ENCODE results near the gene GMDS. TPM values are rescaled to one million over a fixed set of nuclear protein-coding genes. Genes with fewer than 3 reads are reported as not detected.
A peak's percentile ranks its signal among the peaks of the same experiment; 100 is the strongest.

The GMDS gene
- total and polyA plus RNA-seq, 2 experiments from 2014 or later: 30.1 to 36.5 TPM

DNA sequence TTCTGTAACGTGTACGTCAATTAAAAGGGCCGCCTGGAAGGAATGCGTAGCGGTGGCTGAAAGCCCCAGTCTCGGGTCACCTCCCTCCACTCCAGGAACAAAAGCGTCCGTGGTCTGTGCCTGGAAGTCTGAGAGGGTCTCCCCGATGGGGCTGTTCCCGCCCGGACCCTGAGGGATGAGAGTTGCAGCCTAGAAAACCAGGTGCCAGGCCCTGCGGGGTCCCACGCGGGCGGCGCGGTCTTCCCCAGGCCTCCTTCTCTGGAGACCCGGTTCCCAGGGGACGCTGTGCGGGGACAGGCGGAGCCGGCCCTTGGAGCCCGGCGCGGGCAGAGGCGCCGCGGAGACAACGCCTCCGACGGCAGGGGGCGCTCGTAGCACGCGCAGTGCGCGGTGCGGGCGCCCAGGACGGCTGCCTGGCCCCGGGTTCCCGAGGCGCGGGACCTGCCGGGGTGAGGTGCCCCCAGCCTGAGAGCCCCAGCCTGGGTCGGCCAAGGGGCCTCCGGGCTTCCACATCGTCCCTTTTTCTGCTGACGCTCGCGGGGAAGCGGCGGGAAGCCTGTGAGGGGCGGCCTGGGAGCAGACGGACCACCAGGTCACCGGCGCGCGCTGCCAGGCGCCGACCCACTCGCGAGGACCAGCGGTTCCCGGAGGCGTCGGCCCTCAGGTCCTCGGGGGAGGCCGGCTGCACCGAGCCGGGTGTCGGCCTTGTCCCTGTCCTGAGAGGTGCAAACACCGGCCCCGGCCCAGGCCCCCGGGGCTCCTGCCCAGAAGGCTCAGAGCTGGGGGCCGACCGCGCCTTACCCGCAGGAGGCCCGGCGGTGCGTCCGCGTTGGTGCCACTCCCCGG, 641.0 kb downstream of the GMDS start:
- Histone ChIP-seq H3F3A (replicated peaks; ENCODE audit: low read depth) (peaks cover 7% of the 10 kb centered on the region; the same call in 1 of the 2 replicates), H3K36me3 (ENCODE audit: insufficient read depth) (no peaks in the 10 kb centered on the region), H3K27ac (ENCODE audit: low read depth) (no peak overlapping the region), H2AFZ (peak overlapping the region; percentile 96; the same call in 1 of the 2 replicates), H4K20me1 (replicated peaks; ENCODE audit: insufficient read depth) (peaks cover 4% of the 10 kb centered on the region; the same call in 1 of the 2 replicates), H3K27me3 (ENCODE audit: insufficient read depth) (peaks cover 77% of the 10 kb centered on the region), H3K4me1 (ENCODE audit: insufficient read depth) (peaks cover 26% of the 10 kb centered on the region), H3K9me2 (ENCODE audit: insufficient read depth) (no peaks in the 10 kb centered on the region), H3K4me3 (peak overlapping the region; percentile 53), H3K79me2 (replicated peaks; ENCODE audit: insufficient read depth) (no peaks in the 10 kb centered on the region), H3K4me2 (peak overlapping the region; percentile 83)
- Mint-ChIP-seq H3K9me3 (peaks cover 2% of the 10 kb centered on the region; the same call in 1 of the 3 replicates), H3K4me3 (peak overlapping the region; percentile 53; the same call in 2 of the 3 replicates), H3K36me3 (ENCODE audit: low read depth) (no peaks in the 10 kb centered on the region; the same call in 2 of the 3 replicates), H3K27me3 (ENCODE audit: insufficient read depth, low read depth, poor library complexity) (peaks cover 89% of the 10 kb centered on the region), H3K27ac (no peak overlapping the region), H3K4me1 (peaks cover 37% of the 10 kb centered on the region)
- no peak for TF ChIP-seq EZH2phosphoT487 (IDR thresholded peaks at IDR 0.05; ENCODE audit: unreplicated experiment)
- no peak for TF ChIP-seq JUNB (IDR thresholded peaks at IDR 0.05; ENCODE audit: unreplicated experiment)
- no peak for TF ChIP-seq STAT1 (IDR thresholded peaks at IDR 0.05; ENCODE audit: unreplicated experiment)
- no peak for TF ChIP-seq ZNF331 (CRISPR knock-in tag; IDR thresholded peaks at IDR 0.05; ENCODE audit: low read depth)
- no peak for TF ChIP-seq ZNF114 (CRISPR knock-in tag; IDR thresholded peaks at IDR 0.05)
- TF ChIP-seq CREB1 (CRISPR knock-in tag; IDR thresholded peaks at IDR 0.05; ENCODE audit: low read depth): no peak; the same call in 1 of the 2 replicates
- TF ChIP-seq, protein P1, sequence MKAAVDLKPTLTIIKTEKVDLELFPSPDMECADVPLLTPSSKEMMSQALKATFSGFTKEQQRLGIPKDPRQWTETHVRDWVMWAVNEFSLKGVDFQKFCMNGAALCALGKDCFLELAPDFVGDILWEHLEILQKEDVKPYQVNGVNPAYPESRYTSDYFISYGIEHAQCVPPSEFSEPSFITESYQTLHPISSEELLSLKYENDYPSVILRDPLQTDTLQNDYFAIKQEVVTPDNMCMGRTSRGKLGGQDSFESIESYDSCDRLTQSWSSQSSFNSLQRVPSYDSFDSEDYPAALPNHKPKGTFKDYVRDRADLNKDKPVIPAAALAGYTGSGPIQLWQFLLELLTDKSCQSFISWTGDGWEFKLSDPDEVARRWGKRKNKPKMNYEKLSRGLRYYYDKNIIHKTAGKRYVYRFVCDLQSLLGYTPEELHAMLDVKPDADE (IDR thresholded peaks at IDR 0.05): no peak
- TF ChIP-seq NANOG (IDR thresholded peaks at IDR 0.05; ENCODE audit: borderline replicate concordance): no peak
- TF ChIP-seq CTCF (conservative IDR thresholded peaks at IDR 0.05; ENCODE audit: low read depth in 2 of 2): peak; percentile 65 to 86
- TF ChIP-seq, protein P2, sequence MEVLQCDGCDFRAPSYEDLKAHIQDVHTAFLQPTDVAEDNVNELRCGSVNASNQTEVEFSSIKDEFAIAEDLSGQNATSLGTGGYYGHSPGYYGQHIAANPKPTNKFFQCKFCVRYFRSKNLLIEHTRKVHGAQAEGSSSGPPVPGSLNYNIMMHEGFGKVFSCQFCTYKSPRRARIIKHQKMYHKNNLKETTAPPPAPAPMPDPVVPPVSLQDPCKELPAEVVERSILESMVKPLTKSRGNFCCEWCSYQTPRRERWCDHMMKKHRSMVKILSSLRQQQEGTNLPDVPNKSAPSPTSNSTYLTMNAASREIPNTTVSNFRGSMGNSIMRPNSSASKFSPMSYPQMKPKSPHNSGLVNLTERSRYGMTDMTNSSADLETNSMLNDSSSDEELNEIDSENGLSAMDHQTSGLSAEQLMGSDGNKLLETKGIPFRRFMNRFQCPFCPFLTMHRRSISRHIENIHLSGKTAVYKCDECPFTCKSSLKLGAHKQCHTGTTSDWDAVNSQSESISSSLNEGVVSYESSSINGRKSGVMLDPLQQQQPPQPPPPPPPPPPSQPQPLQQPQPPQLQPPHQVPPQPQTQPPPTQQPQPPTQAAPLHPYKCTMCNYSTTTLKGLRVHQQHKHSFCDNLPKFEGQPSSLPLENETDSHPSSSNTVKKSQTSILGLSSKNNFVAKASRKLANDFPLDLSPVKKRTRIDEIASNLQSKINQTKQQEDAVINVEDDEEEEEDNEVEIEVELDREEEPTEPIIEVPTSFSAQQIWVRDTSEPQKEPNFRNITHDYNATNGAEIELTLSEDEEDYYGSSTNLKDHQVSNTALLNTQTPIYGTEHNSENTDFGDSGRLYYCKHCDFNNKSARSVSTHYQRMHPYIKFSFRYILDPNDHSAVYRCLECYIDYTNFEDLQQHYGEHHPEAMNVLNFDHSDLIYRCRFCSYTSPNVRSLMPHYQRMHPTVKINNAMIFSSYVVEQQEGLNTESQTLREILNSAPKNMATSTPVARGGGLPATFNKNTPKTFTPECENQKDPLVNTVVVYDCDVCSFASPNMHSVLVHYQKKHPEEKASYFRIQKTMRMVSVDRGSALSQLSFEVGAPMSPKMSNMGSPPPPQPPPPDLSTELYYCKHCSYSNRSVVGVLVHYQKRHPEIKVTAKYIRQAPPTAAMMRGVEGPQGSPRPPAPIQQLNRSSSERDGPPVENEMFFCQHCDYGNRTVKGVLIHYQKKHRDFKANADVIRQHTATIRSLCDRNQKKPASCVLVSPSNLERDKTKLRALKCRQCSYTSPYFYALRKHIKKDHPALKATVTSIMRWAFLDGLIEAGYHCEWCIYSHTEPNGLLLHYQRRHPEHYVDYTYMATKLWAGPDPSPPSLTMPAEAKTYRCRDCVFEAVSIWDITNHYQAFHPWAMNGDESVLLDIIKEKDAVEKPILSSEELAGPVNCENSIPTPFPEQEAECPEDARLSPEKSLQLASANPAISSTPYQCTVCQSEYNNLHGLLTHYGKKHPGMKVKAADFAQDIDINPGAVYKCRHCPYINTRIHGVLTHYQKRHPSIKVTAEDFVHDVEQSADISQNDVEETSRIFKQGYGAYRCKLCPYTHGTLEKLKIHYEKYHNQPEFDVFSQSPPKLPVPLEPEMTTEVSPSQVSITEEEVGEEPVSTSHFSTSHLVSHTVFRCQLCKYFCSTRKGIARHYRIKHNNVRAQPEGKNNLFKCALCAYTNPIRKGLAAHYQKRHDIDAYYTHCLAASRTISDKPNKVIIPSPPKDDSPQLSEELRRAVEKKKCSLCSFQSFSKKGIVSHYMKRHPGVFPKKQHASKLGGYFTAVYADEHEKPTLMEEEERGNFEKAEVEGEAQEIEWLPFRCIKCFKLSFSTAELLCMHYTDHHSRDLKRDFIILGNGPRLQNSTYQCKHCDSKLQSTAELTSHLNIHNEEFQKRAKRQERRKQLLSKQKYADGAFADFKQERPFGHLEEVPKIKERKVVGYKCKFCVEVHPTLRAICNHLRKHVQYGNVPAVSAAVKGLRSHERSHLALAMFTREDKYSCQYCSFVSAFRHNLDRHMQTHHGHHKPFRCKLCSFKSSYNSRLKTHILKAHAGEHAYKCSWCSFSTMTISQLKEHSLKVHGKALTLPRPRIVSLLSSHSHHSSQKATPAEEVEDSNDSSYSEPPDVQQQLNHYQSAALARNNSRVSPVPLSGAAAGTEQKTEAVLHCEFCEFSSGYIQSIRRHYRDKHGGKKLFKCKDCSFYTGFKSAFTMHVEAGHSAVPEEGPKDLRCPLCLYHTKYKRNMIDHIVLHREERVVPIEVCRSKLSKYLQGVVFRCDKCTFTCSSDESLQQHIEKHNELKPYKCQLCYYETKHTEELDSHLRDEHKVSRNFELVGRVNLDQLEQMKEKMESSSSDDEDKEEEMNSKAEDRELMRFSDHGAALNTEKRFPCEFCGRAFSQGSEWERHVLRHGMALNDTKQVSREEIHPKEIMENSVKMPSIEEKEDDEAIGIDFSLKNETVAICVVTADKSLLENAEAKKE (CRISPR knock-in tag; IDR thresholded peaks at IDR 0.05): no peak
- TF ChIP-seq, protein P3, sequence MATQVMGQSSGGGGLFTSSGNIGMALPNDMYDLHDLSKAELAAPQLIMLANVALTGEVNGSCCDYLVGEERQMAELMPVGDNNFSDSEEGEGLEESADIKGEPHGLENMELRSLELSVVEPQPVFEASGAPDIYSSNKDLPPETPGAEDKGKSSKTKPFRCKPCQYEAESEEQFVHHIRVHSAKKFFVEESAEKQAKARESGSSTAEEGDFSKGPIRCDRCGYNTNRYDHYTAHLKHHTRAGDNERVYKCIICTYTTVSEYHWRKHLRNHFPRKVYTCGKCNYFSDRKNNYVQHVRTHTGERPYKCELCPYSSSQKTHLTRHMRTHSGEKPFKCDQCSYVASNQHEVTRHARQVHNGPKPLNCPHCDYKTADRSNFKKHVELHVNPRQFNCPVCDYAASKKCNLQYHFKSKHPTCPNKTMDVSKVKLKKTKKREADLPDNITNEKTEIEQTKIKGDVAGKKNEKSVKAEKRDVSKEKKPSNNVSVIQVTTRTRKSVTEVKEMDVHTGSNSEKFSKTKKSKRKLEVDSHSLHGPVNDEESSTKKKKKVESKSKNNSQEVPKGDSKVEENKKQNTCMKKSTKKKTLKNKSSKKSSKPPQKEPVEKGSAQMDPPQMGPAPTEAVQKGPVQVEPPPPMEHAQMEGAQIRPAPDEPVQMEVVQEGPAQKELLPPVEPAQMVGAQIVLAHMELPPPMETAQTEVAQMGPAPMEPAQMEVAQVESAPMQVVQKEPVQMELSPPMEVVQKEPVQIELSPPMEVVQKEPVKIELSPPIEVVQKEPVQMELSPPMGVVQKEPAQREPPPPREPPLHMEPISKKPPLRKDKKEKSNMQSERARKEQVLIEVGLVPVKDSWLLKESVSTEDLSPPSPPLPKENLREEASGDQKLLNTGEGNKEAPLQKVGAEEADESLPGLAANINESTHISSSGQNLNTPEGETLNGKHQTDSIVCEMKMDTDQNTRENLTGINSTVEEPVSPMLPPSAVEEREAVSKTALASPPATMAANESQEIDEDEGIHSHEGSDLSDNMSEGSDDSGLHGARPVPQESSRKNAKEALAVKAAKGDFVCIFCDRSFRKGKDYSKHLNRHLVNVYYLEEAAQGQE (IDR thresholded peaks at IDR 0.05; ENCODE audit: unreplicated experiment): no peak
- no peak for TF ChIP-seq POLR2AphosphoS5 (IDR thresholded peaks at IDR 0.05; ENCODE audit: low read depth)
- TF ChIP-seq EZH2 (IDR thresholded peaks at IDR 0.05; ENCODE audit: low read depth, unreplicated experiment): peak; percentile 43
- peak; percentile 89 for DNase-seq (ENCODE audit: low spot score)
- ATAC-seq: peak; percentile 75
